H9 (cell line): ENCODE data around the gene SLC25A11. TPM values are rescaled to one million over a fixed set of nuclear protein-coding genes. Genes with fewer than 3 reads are reported as not detected.

Experiments
- DNase-seq: peaks from one replicate; pipeline ENCODE4 v3.0.0-alpha.2; 2017
- H2AFZ ChIP-seq: one replicate; pipeline ENCODE4 v1.6.1; 2013; ENCODE audit warnings: mild to moderate bottlenecking, low read length, control low read depth, moderate library complexity
- H2AK5ac ChIP-seq: 2 replicates; pipeline ENCODE4 v1.6.1; 2013; ENCODE audit warnings: low read length, control low read depth, mixed read lengths; ENCODE audit not compliant: insufficient read length
- H2BK120ac ChIP-seq: one replicate; pipeline ENCODE4 v1.6.1; 2013; ENCODE audit warnings: low read depth, mild to moderate bottlenecking, low read length, control low read depth, inconsistent platforms; ENCODE audit not compliant: poor library complexity, severe bottlenecking
- H2BK12ac ChIP-seq: 2 replicates; pipeline ENCODE4 v1.6.1; 2013; ENCODE audit warnings: low read length, control low read depth, mixed read lengths, low read depth; ENCODE audit not compliant: insufficient read length
- H2BK15ac ChIP-seq: 2 replicates; pipeline ENCODE4 v1.6.1; 2013; ENCODE audit warnings: low read depth, low read length, control low read depth
- H2BK20ac ChIP-seq: one replicate; pipeline ENCODE4 v1.6.1; 2013; ENCODE audit warnings: low read depth, mild to moderate bottlenecking, low read length, control low read depth, inconsistent platforms; ENCODE audit not compliant: poor library complexity, severe bottlenecking
- H2BK5ac ChIP-seq: 2 replicates; pipeline ENCODE4 v1.6.1; 2013; ENCODE audit warnings: low read length, control low read depth, mixed read lengths; ENCODE audit not compliant: insufficient read length
- H3K14ac ChIP-seq: 2 replicates; pipeline ENCODE4 v1.6.1; 2013; ENCODE audit warnings: low read length, control low read depth; ENCODE audit not compliant: insufficient read depth
- H3K18ac ChIP-seq: 2 replicates; pipeline ENCODE4 v1.6.1; 2013; ENCODE audit warnings: low read depth, mild to moderate bottlenecking, mixed read lengths, low read length, control low read depth; ENCODE audit not compliant: insufficient read length
- H3K23ac ChIP-seq: 2 replicates; pipeline ENCODE4 v1.6.1; 2013; ENCODE audit warnings: low read length, control low read depth, mixed read lengths, low read depth; ENCODE audit not compliant: insufficient read length
- H3K23me2 ChIP-seq: 2 replicates; pipeline ENCODE4 v1.6.1; 2013; ENCODE audit warnings: low read depth, mild to moderate bottlenecking, mixed read lengths, low read length, control low read depth; ENCODE audit not compliant: insufficient read length, poor library complexity, severe bottlenecking
- H3K27ac ChIP-seq: 2 replicates; pipeline ENCODE4 v1.5.1; 2013; ENCODE audit warnings: low read length, control low read depth, mixed read lengths, low read depth; ENCODE audit not compliant: insufficient read length
- H3K27me3 ChIP-seq: 2 replicates; pipeline ENCODE4 v1.6.1; 2013; ENCODE audit warnings: low read length, control low read depth, inconsistent platforms; ENCODE audit not compliant: insufficient read depth
- H3K4ac ChIP-seq: 2 replicates; pipeline ENCODE4 v1.6.1; 2013; ENCODE audit warnings: low read depth, mild to moderate bottlenecking, control low read depth, inconsistent platforms, low read length, moderate library complexity
- H3K4me1 ChIP-seq: 2 replicates; pipeline ENCODE4 v1.6.1; 2013; ENCODE audit warnings: low read length, control low read depth, inconsistent platforms; ENCODE audit not compliant: insufficient read depth
- H3K4me2 ChIP-seq: 2 replicates; pipeline ENCODE4 v1.6.1; 2013; ENCODE audit warnings: low read length, control low read depth, mixed read lengths; ENCODE audit not compliant: insufficient read length, insufficient read depth
- H3K56ac ChIP-seq: 2 replicates; pipeline ENCODE4 v1.6.1; 2013; ENCODE audit warnings: low read depth, mild to moderate bottlenecking, mixed read lengths, low read length, control low read depth; ENCODE audit not compliant: insufficient read length
- H3K79me1 ChIP-seq: 2 replicates; pipeline ENCODE4 v1.6.1; 2013; ENCODE audit warnings: low read depth, mild to moderate bottlenecking, moderate library complexity, low read length, control low read depth, inconsistent platforms; ENCODE audit not compliant: insufficient read depth, poor library complexity, severe bottlenecking
- H3K79me2 ChIP-seq: 2 replicates; pipeline ENCODE4 v1.6.1; 2013; ENCODE audit warnings: low read length, control low read depth, inconsistent platforms; ENCODE audit not compliant: insufficient read depth
- H3K9ac ChIP-seq: 2 replicates; pipeline ENCODE4 v1.6.1; 2013; ENCODE audit warnings: low read length, control low read depth, mixed read lengths; ENCODE audit not compliant: insufficient read length; ENCODE audit errors: extremely low read depth
- H3K9me3 ChIP-seq: one replicate; pipeline ENCODE4 v1.6.1; 2013; ENCODE audit warnings: low read depth, low read length, inconsistent platforms; ENCODE audit not compliant: control insufficient read depth
- H3T11ph ChIP-seq: one replicate; pipeline ENCODE4 v1.6.1; 2013; ENCODE audit warnings: mild to moderate bottlenecking, low read length, control low read depth, inconsistent platforms
- H4K20me1 ChIP-seq: one replicate; pipeline ENCODE4 v1.6.1; 2013; ENCODE audit not compliant: control insufficient read depth, insufficient read length, insufficient read depth
- H4K5ac ChIP-seq: 2 replicates; pipeline ENCODE4 v1.6.1; 2013; ENCODE audit warnings: low read depth, mild to moderate bottlenecking, mixed read lengths, low read length, control low read depth; ENCODE audit not compliant: insufficient read length
- H4K8ac ChIP-seq: replicated peaks from 2 replicates; pipeline ENCODE4 v1.6.1; 2013; ENCODE audit warnings: low read length, control low read depth, mixed read lengths, low read depth; ENCODE audit not compliant: insufficient read length
- H4K91ac ChIP-seq: 2 replicates; pipeline ENCODE4 v1.6.1; 2013; ENCODE audit warnings: low read depth, mild to moderate bottlenecking, moderate library complexity, mixed read lengths, low read length, control low read depth; ENCODE audit not compliant: insufficient read length
- H3K27ac Mint-ChIP-seq, 3 experiments: 2 replicates in 2 of 3; 3 replicates in 1 of 3; pipeline ENCODE4 v1.8.0; 2020 to 2021; ENCODE audit warnings: mixed read lengths in 3 of 3, mild to moderate bottlenecking in 1 of 3, moderate library complexity in 1 of 3
- H3K27me3 Mint-ChIP-seq: 2 replicates; pipeline ENCODE4 v1.8.0; 2021; ENCODE audit warnings: low read depth, mild to moderate bottlenecking, moderate library complexity, mixed read lengths
- H3K36me3 Mint-ChIP-seq, 3 experiments: 2 replicates in 2 of 3; 3 replicates in 1 of 3; pipeline ENCODE4 v1.8.0; 2020 to 2021; ENCODE audit warnings: low read depth in 3 of 3, mixed read lengths in 3 of 3; ENCODE audit not compliant: insufficient read depth in 1 of 3
- H3K4me1 Mint-ChIP-seq, 2 experiments: 2 replicates each; pipeline ENCODE4 v1.8.0; 2020; ENCODE audit warnings: mixed read lengths in 2 of 2
- H3K4me3 Mint-ChIP-seq, 2 experiments: 2 replicates in 1 of 2; 3 replicates in 1 of 2; pipeline ENCODE4 v1.8.0; 2020 to 2021; ENCODE audit warnings: mild to moderate bottlenecking in 2 of 2, mixed read lengths in 2 of 2, moderate library complexity in 1 of 2
- H3K9me3 Mint-ChIP-seq, 2 experiments: 2 replicates in 1 of 2; 3 replicates in 1 of 2; pipeline ENCODE4 v1.8.0; 2020; ENCODE audit warnings: mild to moderate bottlenecking in 2 of 2, mixed read lengths in 2 of 2, moderate library complexity in 1 of 2
- WGBS: extraction: QIAGEN DNeasy Blood & Tissue Kit; methylation state at CpG from one replicate; pipeline ENCODE4 v1.1.7; 2013; ENCODE audit warnings: missing lambda C conversion rate, low lambda C conversion rate, mixed read lengths; ENCODE audit not compliant: insufficient read length; ENCODE audit errors: extremely low coverage; 5-methylcytosine and 5-hydroxymethylcytosine counted together
- total RNA-seq: library from RNA; stranded (reverse); gene quantifications from 2 replicates; pipeline ENCODE4 v1.2.1, GENCODE V29; 2021
- TF ChIP-seq, protein P1 (sequence below): fragments of 200-600 bp; sonication (generic); conservative IDR thresholded peaks from 3 replicates; pipeline ENCODE4 v1.8.0; 2021; ENCODE audit warnings: antibody characterized with exemption, mild to moderate bottlenecking

Gene SLC25A11
- total RNA-seq, 1 experiment from 2014 or later = 74.9 TPM

- Histone ChIP-seq H3K23ac (no peak overlapping the region), H3K4ac (no peak overlapping the region), H2AK5ac (no peak overlapping the region), H3K56ac (no peak overlapping the region), H3K4me2 (no peak overlapping the region), H3K14ac (no peak overlapping the region), H2BK15ac (no peak overlapping the region), H2BK120ac (no peak overlapping the region), H2BK20ac (no peak overlapping the region), H3K9ac (no peak overlapping the region), H2BK5ac (no peak overlapping the region), H3K18ac (no peak overlapping the region), H3T11ph (no peak overlapping the region), H4K8ac (no peak overlapping the region), H3K23me2 (no peaks in the 10 kb centered on the region), H3K27ac (no peak overlapping the region), H2AFZ (no peak overlapping the region), H4K5ac (no peak overlapping the region), H3K9me3 (no peaks in the 10 kb centered on the region), H3K79me2 (no peaks in the 10 kb centered on the region), H3K4me1 (peaks cover 4% of the 10 kb centered on the region; the same call in 1 of the 2 replicates), H4K20me1 (no peaks in the 10 kb centered on the region), H3K27me3 (peaks cover 12% of the 10 kb centered on the region; the same call in 1 of the 2 replicates), H4K91ac (no peak overlapping the region), H3K79me1 (no peaks in the 10 kb centered on the region), H2BK12ac (no peak overlapping the region)
- peak overlapping the region in 1 of 3 experiments; percentile 66; a peak in 1 of 7 replicates for H3K27ac Mint-ChIP-seq
- H3K36me3 Mint-ChIP-seq = peaks cover 0 to 32% (median 4%) of the 10 kb centered on the region in 3 experiments; a peak in 3 of 7 replicates
- TF ChIP-seq, protein P1, sequence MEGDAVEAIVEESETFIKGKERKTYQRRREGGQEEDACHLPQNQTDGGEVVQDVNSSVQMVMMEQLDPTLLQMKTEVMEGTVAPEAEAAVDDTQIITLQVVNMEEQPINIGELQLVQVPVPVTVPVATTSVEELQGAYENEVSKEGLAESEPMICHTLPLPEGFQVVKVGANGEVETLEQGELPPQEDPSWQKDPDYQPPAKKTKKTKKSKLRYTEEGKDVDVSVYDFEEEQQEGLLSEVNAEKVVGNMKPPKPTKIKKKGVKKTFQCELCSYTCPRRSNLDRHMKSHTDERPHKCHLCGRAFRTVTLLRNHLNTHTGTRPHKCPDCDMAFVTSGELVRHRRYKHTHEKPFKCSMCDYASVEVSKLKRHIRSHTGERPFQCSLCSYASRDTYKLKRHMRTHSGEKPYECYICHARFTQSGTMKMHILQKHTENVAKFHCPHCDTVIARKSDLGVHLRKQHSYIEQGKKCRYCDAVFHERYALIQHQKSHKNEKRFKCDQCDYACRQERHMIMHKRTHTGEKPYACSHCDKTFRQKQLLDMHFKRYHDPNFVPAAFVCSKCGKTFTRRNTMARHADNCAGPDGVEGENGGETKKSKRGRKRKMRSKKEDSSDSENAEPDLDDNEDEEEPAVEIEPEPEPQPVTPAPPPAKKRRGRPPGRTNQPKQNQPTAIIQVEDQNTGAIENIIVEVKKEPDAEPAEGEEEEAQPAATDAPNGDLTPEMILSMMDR = peak; percentile 81
- no peaks in the 10 kb centered on the region for H3K9me3 Mint-ChIP-seq
- WGBS = no CpG with 5 or more reads among the region's 6 CpGs
- H3K4me3 Mint-ChIP-seq = peak overlapping the region in 1 of 2 experiments; percentile 52; a peak in 2 of 5 replicates
- peaks cover 7 to 10% of the 10 kb centered on the region in 2 experiments for H3K4me1 Mint-ChIP-seq
- H3K27me3 Mint-ChIP-seq = peaks cover 73% of the 10 kb centered on the region
- DNase-seq = peak; percentile 72
Measured at GRCh38 chr17:4980644-4981216, 40.9 kb upstream of the SLC25A11 start.
